Muscle of back (tissue), 11 donors: Measurements from ENCODE around the gene SVEP1. TPM values are rescaled to one million over a fixed set of nuclear protein-coding genes. Genes with fewer than 3 reads are reported as not detected.

ENCODE experiments used
- DNase-seq, 3 donors: peaks; one replicate each; pipeline versions ENCODE4 v3.0.0 to v3.0.0-alpha.2; 2013
- polyA plus RNA-seq, 10 donors: library from polyadenylated mRNA; unstranded; fragments of 120-200 nt; gene quantifications; one replicate each; pipeline ENCODE4 v1.2.1, GENCODE V29; 2013; ENCODE audit not compliant: insufficient read length in 10 of 10

The SVEP1 gene
- polyA plus RNA-seq, 10 donors = 23.8 to 58.6 (median 26.4) TPM

- no peak for DNase-seq
Measured at GRCh38 chr9:110528645-110529044, 50.9 kb downstream of the SVEP1 start.

DNA sequence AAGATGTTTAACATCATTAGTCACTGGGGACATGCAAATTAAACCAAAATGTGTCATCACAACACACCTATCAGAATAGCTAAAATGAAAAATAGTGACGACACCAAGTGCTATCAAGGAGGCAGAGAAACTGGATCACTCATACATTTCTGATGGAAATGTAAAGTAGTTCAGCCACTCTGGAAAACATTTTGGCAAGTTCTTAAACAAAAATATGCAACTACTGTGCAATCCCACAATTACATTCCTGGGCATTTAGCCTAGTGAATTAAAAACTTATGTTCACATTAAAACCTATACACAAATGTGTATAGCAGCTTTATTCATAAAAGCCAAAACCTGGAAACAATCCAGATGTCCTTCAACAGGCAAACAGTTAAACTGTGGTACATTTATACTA lies 53.1 kb downstream of the SVEP1 start:
- peak in 2 of 3 donors; percentile 45 to 83 for DNase-seq

DNA sequence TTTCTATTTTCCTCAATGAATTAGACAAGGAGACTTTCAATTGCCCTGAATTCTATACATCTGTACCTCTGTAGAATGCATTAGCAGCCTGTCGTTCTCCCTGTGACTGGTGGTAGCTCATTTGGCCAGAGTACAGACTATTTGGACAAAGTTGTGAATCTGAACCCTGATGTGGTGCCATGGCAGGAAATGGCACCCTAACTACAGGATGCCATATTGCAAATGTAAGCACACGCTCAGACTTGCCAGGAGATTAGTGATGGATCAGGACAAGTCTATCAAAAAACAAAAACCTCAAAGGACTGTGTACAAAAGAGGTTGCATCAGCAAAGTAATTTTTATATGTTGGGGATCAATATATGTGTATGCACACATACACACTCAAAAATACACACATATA lies 58.3 kb downstream of the SVEP1 start:
- DNase-seq = no peak

DNA sequence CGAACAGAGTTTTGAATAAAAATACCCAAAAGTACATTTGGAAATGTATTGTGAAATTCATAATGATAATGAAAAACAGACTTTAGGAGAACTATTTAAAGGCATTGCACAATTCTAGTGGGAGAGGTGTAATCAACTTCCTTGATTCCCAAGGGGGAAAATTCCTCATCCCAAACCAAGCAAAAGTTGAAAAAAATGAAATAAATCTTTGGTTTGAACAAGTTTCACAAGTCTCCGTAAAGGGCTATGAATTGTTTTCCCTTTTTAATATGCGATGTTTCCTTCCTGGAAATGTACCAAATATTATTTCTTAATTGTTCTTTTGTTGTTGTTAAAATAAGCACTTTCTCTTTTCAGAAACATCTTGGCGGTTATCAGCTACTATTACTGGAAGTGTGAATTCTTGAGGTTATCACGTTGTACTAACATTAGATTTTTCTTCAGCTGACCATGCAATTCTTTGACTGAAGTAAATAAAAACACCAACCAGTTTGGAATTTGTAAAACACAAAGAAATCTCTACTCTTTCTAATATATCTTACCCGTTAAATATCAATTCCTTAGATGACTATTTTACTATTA lies 59.3 kb downstream of the SVEP1 start:
- DNase-seq = peak; percentile 51 to 73 (median 72)

- no peak for DNase-seq
Measured at GRCh38 chr9:110517483-110517882, 62.1 kb downstream of the SVEP1 start.

DNA sequence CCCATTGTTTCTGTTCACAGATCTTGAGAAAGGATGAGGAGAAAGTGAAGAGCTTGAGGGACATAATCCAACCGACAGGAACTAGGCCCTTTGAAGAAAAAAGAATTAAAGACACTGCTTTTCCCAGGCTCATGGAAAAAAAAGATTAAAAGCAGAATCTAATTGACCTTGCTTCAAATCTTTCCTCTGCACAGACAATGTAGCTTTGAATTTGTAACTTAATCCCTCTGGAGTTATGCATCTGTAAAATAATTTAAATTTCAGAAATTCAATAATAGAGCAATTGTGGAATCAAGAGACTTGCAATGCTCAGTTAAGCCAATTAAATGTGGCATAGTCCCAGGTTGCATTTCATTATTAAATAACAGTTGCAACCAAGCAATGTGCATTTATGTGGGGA lies 64.6 kb downstream of the SVEP1 start:
- no peak for DNase-seq

DNA sequence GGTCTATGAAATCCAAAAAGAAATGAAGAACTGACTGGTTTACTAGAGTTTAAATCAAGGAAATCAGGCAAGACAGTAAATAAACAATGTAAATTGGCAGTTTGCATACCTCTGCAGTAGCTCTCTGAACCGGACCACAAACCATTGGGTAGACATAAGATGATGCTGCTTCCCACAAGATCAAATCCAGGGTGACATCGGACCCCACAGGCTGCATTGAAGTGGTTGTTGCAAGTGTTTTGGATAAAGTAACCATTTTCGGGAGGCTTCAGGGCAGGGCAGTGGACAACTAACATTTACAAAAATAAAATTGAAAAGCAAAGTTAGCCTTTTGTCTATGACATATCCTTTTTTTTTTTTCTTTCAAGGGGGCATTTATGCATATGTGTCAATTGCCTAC lies 66.7 kb downstream of the SVEP1 start:
- no peak for DNase-seq

GRCh38 chr9:110509792-110510191 lies 69.7 kb downstream of the SVEP1 start:
- no peak for DNase-seq

DNA sequence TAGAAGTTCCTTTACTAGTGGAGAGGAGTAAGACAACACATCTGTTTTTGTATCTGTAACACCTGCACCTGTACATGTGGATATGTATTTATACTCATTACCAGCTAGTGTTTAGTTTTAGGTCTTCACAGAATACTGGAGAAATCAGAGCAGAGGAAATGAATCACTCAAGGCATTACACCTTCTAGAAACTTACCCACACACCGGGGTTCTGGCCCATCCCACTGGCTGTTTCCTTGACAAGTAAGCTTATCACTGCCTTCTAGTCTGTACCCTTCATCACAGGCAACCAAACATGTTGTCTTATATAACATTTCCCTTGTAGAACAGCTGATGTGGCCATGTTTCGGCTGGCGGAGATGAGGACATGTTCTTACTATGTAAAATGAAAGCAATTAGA lies 76.7 kb downstream of the SVEP1 start:
- no peak for DNase-seq

- DNase-seq = no peak
Measured at GRCh38 chr9:110499608-110500007, 79.9 kb downstream of the SVEP1 start.

GRCh38 chr9:110487196-110487595 lies 92.3 kb downstream of the SVEP1 start:
- no peak for DNase-seq

DNA sequence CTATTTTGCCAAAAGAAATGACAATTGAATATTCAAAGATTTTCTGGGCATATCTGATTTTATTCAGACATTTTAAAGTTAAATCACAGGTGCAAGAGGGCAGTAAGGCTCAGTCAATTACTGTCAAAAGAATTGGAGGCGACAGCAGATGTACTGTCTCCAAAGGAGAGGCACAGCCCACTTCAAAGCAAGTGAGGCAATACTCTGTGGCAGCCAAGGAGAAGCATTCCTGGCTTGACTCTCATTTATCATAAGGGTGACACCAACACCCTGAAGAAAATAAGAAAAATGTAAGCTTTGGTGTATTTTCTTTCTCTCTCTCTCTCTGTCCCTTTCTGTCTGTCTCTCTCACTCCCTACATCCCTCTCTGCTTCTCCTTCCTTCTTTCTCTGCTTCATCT lies 93.3 kb downstream of the SVEP1 start:
- DNase-seq = no peak

- no peak for DNase-seq
Measured at GRCh38 chr9:110479481-110479880, 100.1 kb downstream of the SVEP1 start.

GRCh38 chr9:110476251-110476650 lies 103.3 kb downstream of the SVEP1 start:
- DNase-seq = no peak

DNA sequence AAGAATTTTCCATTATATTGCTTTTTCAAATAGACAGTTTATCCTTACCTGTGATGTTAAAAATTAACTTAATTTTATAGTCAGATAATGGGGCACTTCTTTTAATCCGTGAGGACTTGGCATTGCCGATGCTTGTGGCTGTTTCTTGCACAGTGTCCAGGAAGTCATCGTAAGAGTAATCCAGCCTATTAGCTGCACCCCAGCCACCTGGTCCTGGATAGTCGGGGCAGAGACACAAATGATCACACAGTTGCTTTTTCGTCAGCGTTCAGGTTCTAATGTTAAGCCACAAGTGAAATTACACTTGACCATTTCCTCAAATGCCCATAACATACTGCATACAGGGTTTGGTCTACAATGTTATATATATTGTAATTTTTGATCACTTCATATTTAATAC lies 107.4 kb downstream of the SVEP1 start:
- no peak for DNase-seq

DNA sequence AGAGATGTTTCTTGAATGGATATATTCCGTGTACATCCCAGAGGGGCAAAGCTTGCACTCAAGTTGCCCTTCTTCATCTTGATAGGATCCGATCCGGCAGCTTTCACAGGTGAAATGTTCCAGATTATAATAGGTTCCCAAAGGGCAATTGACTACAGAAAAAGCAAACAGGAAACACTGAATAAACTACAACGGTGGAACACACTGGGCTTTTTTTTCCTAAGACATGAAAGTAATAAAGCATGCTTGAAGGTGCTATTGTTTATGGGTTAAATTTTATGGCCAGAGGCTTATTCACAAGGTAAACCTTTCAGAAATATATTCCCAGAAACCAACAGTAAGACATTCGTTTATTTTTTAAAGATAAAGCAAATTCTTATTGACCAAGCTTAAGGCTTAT lies 110.6 kb downstream of the SVEP1 start:
- no peak for DNase-seq

DNA sequence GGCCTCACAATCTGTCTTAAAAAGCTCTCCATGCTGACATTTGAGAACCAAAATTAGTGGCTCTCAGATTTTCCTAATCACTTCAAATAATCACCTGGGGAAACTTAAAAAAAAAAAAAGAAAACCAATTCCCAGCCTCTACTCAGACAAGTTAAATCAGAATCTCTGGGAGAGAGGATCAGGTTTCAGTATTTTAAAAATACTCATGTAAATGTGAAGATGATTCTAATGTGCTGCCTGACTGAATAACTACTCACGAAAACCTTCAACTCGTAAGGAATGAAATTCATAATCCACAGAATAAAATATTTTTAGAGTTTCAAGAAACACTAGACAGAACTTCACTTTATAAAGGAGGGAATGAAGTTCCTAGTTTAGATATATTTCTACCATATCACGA lies 114.4 kb downstream of the SVEP1 start:
- no peak for DNase-seq

DNA sequence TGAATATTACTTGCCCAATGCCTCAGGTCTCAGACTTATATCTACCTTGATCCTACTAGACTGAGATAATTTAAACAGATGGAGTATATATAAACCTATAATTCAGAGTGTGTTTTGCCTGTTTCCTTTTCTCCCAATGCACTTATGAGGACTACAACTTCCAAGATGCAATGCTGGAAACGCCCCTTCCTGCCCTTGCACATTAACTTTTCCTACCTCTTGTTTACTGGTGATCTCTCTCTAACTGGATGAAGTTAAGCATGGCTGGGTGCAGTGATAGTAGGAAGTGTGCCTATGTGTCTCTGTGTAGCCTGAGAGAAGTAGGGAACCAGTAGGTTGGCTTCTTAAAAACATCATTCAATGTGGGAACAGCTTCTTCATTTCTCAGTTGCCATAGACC lies 115.2 kb downstream of the SVEP1 start:
- DNase-seq = no peak

DNA sequence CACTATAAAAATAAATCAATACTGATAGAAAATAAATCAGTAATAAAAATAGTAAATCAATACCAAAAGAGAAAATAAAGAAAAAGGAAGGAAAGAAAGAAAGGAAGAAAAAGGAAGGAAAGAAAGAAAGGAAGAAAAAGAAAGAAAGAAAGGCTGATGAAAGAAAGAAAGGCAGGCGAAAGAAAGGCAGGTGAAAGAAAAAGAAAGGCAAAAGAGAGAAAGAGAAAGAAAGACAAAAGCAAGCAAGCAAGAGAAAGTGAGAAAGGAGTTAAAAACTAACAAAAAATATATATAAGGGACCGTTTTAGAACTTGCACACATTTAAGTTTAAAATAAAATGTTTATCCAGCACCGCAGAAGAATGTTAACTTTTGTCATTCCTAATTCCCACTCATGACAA lies 116.0 kb downstream of the SVEP1 start:
- no peak for DNase-seq

DNA sequence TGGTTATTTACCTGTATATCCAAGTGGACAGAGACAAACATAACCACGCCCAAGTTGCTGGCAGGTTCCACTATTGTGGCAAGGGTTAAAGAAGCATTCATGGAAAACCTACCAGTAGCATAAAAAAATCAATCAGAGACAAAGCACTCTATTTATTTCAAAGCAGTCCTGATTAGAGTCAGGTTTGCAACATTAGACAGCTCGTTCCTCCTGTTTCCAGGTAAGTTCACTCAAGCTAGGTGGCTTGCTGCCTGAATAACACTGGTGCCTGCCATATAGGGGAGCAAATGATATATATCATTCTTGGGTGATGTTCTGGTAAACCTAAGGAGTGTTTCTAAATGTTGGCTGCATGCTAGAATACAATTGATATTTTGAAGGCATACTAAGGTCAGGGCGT lies 122.3 kb downstream of the SVEP1 start:
- DNase-seq = no peak

- DNase-seq = no peak
Measured at GRCh38 chr9:110456681-110457080, 122.9 kb downstream of the SVEP1 start.

GRCh38 chr9:110455860-110456259 lies 123.7 kb downstream of the SVEP1 start:
- DNase-seq = no peak

- DNase-seq = peak; percentile 17 to 61 (median 28)
Measured at GRCh38 chr9:110452227-110452801, 127.2 kb downstream of the SVEP1 start.

DNA sequence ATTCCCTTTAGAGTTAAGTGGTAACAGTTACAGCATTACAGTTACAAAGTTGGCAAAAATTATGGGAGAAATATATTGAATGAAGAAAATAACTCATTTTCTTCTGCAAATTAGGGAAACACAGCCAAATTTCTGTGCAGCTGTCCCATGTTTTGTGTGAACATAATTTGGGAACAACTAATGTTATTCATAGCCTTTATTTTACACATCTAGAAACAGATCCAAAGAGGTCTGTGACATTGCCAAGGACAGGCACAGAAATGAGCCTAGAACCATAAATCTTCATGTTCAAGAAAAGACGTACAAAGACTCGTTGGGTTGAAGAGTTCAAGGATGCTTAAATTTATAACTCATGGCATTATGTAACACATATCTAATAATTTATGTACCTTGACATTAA lies 127.8 kb downstream of the SVEP1 start:
- peak; percentile 45 to 82 (median 54) for DNase-seq
